ENCODE results near the gene MUC2.
A peak's percentile ranks its signal among the peaks of the same experiment; 100 is the strongest.

MUC2 gene

GRCh38 chr11:1036931-1037330 is 37.7 kb upstream of the MUC2 start:
- DNase-seq (ENCODE audit: low spot score) = no peak

- no peak for DNase-seq (ENCODE audit: low spot score)
Observed at GRCh38 chr11:1037506-1038055, 37.1 kb upstream of the MUC2 start.

- DNase-seq (ENCODE audit: low spot score) = no peak
Observed at GRCh38 chr11:1038361-1038760, 36.3 kb upstream of the MUC2 start.

GRCh38 chr11:1038921-1039320 is 35.8 kb upstream of the MUC2 start:
- no peak for DNase-seq (ENCODE audit: low spot score)

GRCh38 chr11:1039481-1040427 is 34.9 kb upstream of the MUC2 start:
- DNase-seq (ENCODE audit: low spot score) = no peak

- no peak for DNase-seq (ENCODE audit: low spot score)
Observed at GRCh38 chr11:1040428-1041148, 34.1 kb upstream of the MUC2 start.

- DNase-seq (ENCODE audit: low spot score) = no peak
Observed at GRCh38 chr11:1041149-1041467, 33.6 kb upstream of the MUC2 start.

- DNase-seq (ENCODE audit: low spot score) = no peak
Observed at GRCh38 chr11:1041471-1041870, 33.2 kb upstream of the MUC2 start.

GRCh38 chr11:1041936-1042608 is 32.6 kb upstream of the MUC2 start:
- DNase-seq (ENCODE audit: low spot score) = no peak

- DNase-seq (ENCODE audit: low spot score) = no peak
Observed at GRCh38 chr11:1042626-1043562, 31.8 kb upstream of the MUC2 start.

GRCh38 chr11:1043563-1044096 is 31.0 kb upstream of the MUC2 start:
- DNase-seq (ENCODE audit: low spot score) = no peak

- no peak for DNase-seq (ENCODE audit: low spot score)
Observed at GRCh38 chr11:1044160-1044559, 30.5 kb upstream of the MUC2 start.

- DNase-seq (ENCODE audit: low spot score) = no peak
Observed at GRCh38 chr11:1047595-1048156, 27.0 kb upstream of the MUC2 start.

GRCh38 chr11:1048375-1049070 is 26.2 kb upstream of the MUC2 start:
- no peak for DNase-seq (ENCODE audit: low spot score)

GRCh38 chr11:1049071-1049405 is 25.6 kb upstream of the MUC2 start:
- no peak for DNase-seq (ENCODE audit: low spot score)

- DNase-seq (ENCODE audit: low spot score) = no peak
Observed at GRCh38 chr11:1049431-1049891, 25.2 kb upstream of the MUC2 start.

GRCh38 chr11:1049911-1050580 is 24.6 kb upstream of the MUC2 start:
- DNase-seq (ENCODE audit: low spot score) = no peak

GRCh38 chr11:1050581-1051355 is 23.9 kb upstream of the MUC2 start:
- peak; percentile 92 for DNase-seq (ENCODE audit: low spot score)

Measured in D341Med (cell line).